ENCODE measurements around the gene BRMS1. TPM values are rescaled to one million over a fixed set of nuclear protein-coding genes. Genes with fewer than 3 reads are reported as not detected.

BRMS1 gene
- total and polyA plus RNA-seq, 10 of the 15 experiments (the other 5 are each of a cell fraction or from before 2014, with no cell fraction given): 2.1 to 85.3 (median 48.5) TPM

DNA sequence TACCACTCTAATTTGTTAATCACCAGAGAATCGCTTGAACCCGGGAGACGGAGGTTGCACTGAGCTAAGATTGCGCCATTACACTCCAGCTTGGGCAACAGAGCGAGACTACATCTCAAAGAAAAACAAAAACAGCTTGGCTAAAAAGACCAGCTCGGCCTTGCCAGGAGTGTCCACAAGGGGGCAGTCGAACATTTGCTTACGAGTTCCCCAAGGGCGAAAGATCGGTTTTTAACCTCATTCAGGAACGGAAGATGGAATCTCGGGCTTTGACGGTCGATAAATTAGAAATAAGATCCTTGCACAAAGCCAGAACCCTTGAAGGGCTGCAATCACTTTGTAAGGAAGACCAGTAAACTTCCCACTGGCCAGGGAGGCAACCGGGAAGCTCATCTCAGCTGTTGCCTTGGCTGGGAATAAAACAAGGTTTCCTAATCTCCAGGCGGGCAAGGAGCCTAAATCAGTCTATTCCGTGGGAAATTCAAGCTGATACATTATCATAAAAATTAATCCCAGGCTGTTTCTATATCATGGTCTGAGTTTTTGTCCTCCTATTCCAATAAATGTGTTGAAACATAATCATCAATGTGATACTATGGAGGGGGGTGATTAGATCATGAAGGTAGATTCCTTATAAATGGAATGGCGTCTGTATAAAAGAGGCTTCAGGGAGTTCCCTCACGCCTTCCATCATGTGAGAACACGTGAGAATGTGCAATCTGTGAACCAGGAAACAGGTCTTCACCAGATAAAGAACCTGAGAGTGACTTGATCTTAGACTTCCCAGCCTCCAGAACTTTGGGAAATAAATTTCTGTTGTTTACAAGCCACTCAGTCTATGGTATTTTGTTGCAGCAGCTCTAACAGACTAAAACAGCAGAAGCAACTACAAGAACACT lies 41.5 kb upstream of the BRMS1 start:
- Histone ChIP-seq H3K36me3 (ENCODE audit: control insufficient read depth in 2 of 2, insufficient read depth in 2 of 2, low read length in 1 of 2) (no peaks in the 10 kb centered on the region), H3K27ac (ENCODE audit: control insufficient read depth, insufficient read depth) (no peak overlapping the region), H3K9me3 (replicated peaks; ENCODE audit: control insufficient read depth, insufficient read depth, low read length) (no peaks in the 10 kb centered on the region), H3K4me1 (ENCODE audit: control insufficient read depth, insufficient read depth, low read length) (peaks cover 2% of the 10 kb centered on the region; the same call in 1 of the 2 replicates), H4K20me1 (ENCODE audit: control insufficient read depth, insufficient read depth) (no peaks in the 10 kb centered on the region), H3K4me3 (no peak overlapping the region), H2AFZ (ENCODE audit: control insufficient read depth, low read depth, low read length) (peak overlapping the region; percentile 84), H3K79me2 (ENCODE audit: control insufficient read depth, insufficient read depth, low read length) (no peaks in the 10 kb centered on the region), H3K27me3 (replicated peaks in 1 of 2; ENCODE audit: control insufficient read depth in 2 of 2, insufficient read depth in 2 of 2, low read length in 1 of 2) (no peaks in the 10 kb centered on the region), H3K9ac (ENCODE audit: control insufficient read depth, insufficient read depth, low read length) (0 out of 2 replicates have a peak overlapping the region, but pooled peaks have one; percentile 34), H3K4me2 (ENCODE audit: control insufficient read depth, insufficient read depth) (peak overlapping the region; percentile 72)
- FAIRE-seq: peak; percentile 95
- in situ Hi-C loops (cut with MboI) (no loop called here), intact Hi-C loops (cut with micrococcal nuclease; ENCODE audit: unreplicated experiment) (no loop called here)
- SMC1A ChIA-PET (ENCODE audit: uncharacterized antibody, unreplicated experiment): interaction anchor here (0.6 to 1.9 kb wide), 23 partner anchors 9 to 414 kb away, joined by 3 to 24 read pairs (median 4); partner anchors contain the start of genes BRMS1, RBM4B and SLC29A2
- RAD21 ChIA-PET (ENCODE audit: unreplicated experiment): interaction anchor here (0.6 to 5.0 kb wide), 19 partner anchors 8 to 292 kb away, joined by 3 to 49 read pairs (median 5); partner anchors contain the start of genes DPP3, SLC29A2 and YIF1A
- POLR2A ChIA-PET: interaction anchor here (0.6 to 2.7 kb wide), 6 partner anchors 9 to 444 kb away, joined by 3 to 12 read pairs (median 5); partner anchors contain the start of genes RBM4B and SLC29A2
- DNase-seq (ENCODE audit: low read depth, low spot score): peak; percentile 41
- CTCF ChIA-PET: interaction anchor here (0.7 to 9.0 kb wide), 49 partner anchors 8 to 529 kb away, joined by 3 to 166 read pairs (median 5); partner anchors contain the start of genes B4GAT1, BRMS1, DPP3 and MRPL11
- 1% methylated on average over 20 of the region's 20 CpGs for WGBS (ENCODE audit: insufficient coverage, insufficient replicate concordance, low lambda C conversion rate, missing lambda C conversion rate)
- ATAC-seq: peak; percentile 93
- no TSS peak for BruUV-seq (replicated peaks)
- TF ChIP-seq EED (IDR thresholded peaks at IDR 0.05; ENCODE audit: low read depth): no peak
- TF ChIP-seq SMARCA5 (IDR thresholded peaks at IDR 0.05): peak; percentile 22; the same call in 1 of the 2 replicates
- no peak for TF ChIP-seq HDAC2 (IDR thresholded peaks at IDR 0.05)
- TF ChIP-seq CREM (IDR thresholded peaks at IDR 0.05; ENCODE audit: low read depth): no peak
- TF ChIP-seq POU2F2 (IDR thresholded peaks at IDR 0.05; ENCODE audit: borderline replicate concordance, low read depth, low read length): peak; percentile 77; the same call in 1 of the 3 replicates
- 0 out of 2 replicates have a peak, but pooled peaks have one; percentile 41 for TF ChIP-seq NBN (IDR thresholded peaks at IDR 0.05)
- TF ChIP-seq CEBPB (IDR thresholded peaks at IDR 0.05; ENCODE audit: borderline replicate concordance in 1 of 2, low read depth in 2 of 2, low read length in 2 of 2): peak in 1 of 2 experiments; percentile 28; a peak in 1 of 4 replicates
- TF ChIP-seq POLR2AphosphoS5 (IDR thresholded peaks at IDR 0.05; ENCODE audit: low read length): no peak
- no peak for TF ChIP-seq NR2C2 (IDR thresholded peaks at IDR 0.05; ENCODE audit: borderline replicate concordance, control insufficient read depth, insufficient read length, low read depth)
- 0 out of 2 replicates have a peak, but pooled peaks have one; percentile 24 for TF ChIP-seq RB1 (IDR thresholded peaks at IDR 0.05; ENCODE audit: borderline replicate concordance)
- no peak for TF ChIP-seq CBX3 (IDR thresholded peaks at IDR 0.05; ENCODE audit: borderline replicate concordance, low read depth)
- peak; percentile 51; the same call in 1 of the 2 replicates for TF ChIP-seq YY1 (IDR thresholded peaks at IDR 0.05; ENCODE audit: low read depth, low read length)
- TF ChIP-seq, protein P1, sequence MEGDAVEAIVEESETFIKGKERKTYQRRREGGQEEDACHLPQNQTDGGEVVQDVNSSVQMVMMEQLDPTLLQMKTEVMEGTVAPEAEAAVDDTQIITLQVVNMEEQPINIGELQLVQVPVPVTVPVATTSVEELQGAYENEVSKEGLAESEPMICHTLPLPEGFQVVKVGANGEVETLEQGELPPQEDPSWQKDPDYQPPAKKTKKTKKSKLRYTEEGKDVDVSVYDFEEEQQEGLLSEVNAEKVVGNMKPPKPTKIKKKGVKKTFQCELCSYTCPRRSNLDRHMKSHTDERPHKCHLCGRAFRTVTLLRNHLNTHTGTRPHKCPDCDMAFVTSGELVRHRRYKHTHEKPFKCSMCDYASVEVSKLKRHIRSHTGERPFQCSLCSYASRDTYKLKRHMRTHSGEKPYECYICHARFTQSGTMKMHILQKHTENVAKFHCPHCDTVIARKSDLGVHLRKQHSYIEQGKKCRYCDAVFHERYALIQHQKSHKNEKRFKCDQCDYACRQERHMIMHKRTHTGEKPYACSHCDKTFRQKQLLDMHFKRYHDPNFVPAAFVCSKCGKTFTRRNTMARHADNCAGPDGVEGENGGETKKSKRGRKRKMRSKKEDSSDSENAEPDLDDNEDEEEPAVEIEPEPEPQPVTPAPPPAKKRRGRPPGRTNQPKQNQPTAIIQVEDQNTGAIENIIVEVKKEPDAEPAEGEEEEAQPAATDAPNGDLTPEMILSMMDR (IDR thresholded peaks at IDR 0.05 in 2 of 3, conservative IDR thresholded peaks at IDR 0.05 in 1 of 3; ENCODE audit: control insufficient read depth in 2 of 3, extremely low read depth in 1 of 3, insufficient read depth in 1 of 3, low read depth in 3 of 3, low read length in 3 of 3): peak; percentile 84 to 98 (median 94)
- peak; percentile 62 for TF ChIP-seq RAD21 (IDR thresholded peaks at IDR 0.05; ENCODE audit: insufficient read depth, low read depth, low read length)
- peak; percentile 44 for TF ChIP-seq SMC3 (IDR thresholded peaks at IDR 0.05; ENCODE audit: borderline replicate concordance, low read length)
- TF ChIP-seq, protein P2, sequence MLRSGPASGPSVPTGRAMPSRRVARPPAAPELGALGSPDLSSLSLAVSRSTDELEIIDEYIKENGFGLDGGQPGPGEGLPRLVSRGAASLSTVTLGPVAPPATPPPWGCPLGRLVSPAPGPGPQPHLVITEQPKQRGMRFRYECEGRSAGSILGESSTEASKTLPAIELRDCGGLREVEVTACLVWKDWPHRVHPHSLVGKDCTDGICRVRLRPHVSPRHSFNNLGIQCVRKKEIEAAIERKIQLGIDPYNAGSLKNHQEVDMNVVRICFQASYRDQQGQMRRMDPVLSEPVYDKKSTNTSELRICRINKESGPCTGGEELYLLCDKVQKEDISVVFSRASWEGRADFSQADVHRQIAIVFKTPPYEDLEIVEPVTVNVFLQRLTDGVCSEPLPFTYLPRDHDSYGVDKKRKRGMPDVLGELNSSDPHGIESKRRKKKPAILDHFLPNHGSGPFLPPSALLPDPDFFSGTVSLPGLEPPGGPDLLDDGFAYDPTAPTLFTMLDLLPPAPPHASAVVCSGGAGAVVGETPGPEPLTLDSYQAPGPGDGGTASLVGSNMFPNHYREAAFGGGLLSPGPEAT (IDR thresholded peaks at IDR 0.05; ENCODE audit: low read depth): 0 out of 2 replicates have a peak, but pooled peaks have one; percentile 30

Measured in GM12878 (cell line).